SU-DHL-6 (cell line): Measurements from ENCODE around the gene LEKR1.

Experiments
- H2AFZ ChIP-seq: fragments of 200-600 bp; sonication (generic); 2 replicates; pipeline ENCODE4 v1.6.1; 2014; ENCODE audit warnings: low read depth, mild to moderate bottlenecking, moderate library complexity, mixed read lengths, antibody characterized with exemption, low read length; ENCODE audit not compliant: severe bottlenecking
- H3F3A ChIP-seq: fragments of 200-600 bp; shearing (Covaris generic); 2 replicates; pipeline ENCODE4 v1.6.0; 2016; ENCODE audit warnings: antibody characterized with exemption, mild to moderate bottlenecking; ENCODE audit not compliant: insufficient read depth
- H3K27ac ChIP-seq: fragments of 200-600 bp; sonication (generic); 2 replicates; pipeline ENCODE4 v1.5.1; 2016; ENCODE audit warnings: low read depth, mild to moderate bottlenecking, low read length, moderate library complexity, mixed read lengths
- H3K27me3 ChIP-seq: fragments of 200-600 bp; sonication (generic), shearing (Covaris generic); 2 replicates; pipeline ENCODE4 v1.6.0; 2014; ENCODE audit warnings: mild to moderate bottlenecking, low read length
- H3K36me3 ChIP-seq: fragments of 200-600 bp; sonication (generic); 2 replicates; pipeline ENCODE4 v1.6.1; 2014; ENCODE audit warnings: mild to moderate bottlenecking, low read length, mixed read lengths
- H3K4me2 ChIP-seq: fragments of 300-600, 200-600 bp; shearing (Covaris generic), sonication (generic); 2 replicates; pipeline ENCODE4 v1.6.0; 2014; ENCODE audit warnings: low read length, low read depth, mild to moderate bottlenecking; ENCODE audit not compliant: poor library complexity, severe bottlenecking
- H3K4me3 ChIP-seq: fragments of 200-600 bp; sonication (generic); 2 replicates; pipeline ENCODE4 v1.5.1; 2014; ENCODE audit warnings: antibody characterized with exemption, low read length, mild to moderate bottlenecking, mixed read lengths; ENCODE audit not compliant: insufficient read depth, poor library complexity, severe bottlenecking
- H3K79me2 ChIP-seq: fragments of 200-600 bp; sonication (generic); 2 replicates; pipeline ENCODE4 v1.6.1; 2014; ENCODE audit warnings: mild to moderate bottlenecking, low read length, moderate library complexity; ENCODE audit not compliant: insufficient read depth
- H3K9ac ChIP-seq: fragments of 200-600 bp; sonication (generic); 2 replicates; pipeline ENCODE4 v1.7.0; 2014; ENCODE audit warnings: mild to moderate bottlenecking, low read length
- H3K9me2 ChIP-seq: fragments of 200-600 bp; sonication (generic); replicated peaks from 2 replicates; pipeline ENCODE4 v1.6.1; 2014; ENCODE audit warnings: low read length; ENCODE audit not compliant: insufficient read depth
- H3K9me3 ChIP-seq: fragments of 200-600 bp; sonication (generic); 2 replicates; pipeline ENCODE4 v1.6.1; 2014; ENCODE audit warnings: low read length, mixed read lengths; ENCODE audit not compliant: insufficient read depth
- H4K20me1 ChIP-seq: fragments of 200-600 bp; sonication (generic); 2 replicates; pipeline ENCODE4 v1.6.1; 2014; ENCODE audit warnings: low read depth, mild to moderate bottlenecking, antibody characterized with exemption, low read length, moderate library complexity, mixed read lengths
- CTCF ChIP-seq: fragments of 200-600 bp; sonication (generic); IDR thresholded peaks from one replicate; pipeline ENCODE4 v1.5.1; 2017; ENCODE audit warnings: antibody characterized with exemption, mild to moderate bottlenecking, low read length, moderate library complexity; ENCODE audit not compliant: insufficient read depth, poor library complexity, severe bottlenecking
- EZH2phosphoT487 ChIP-seq: fragments of 200-600 bp; sonication (generic), shearing (Covaris generic); conservative IDR thresholded peaks from 2 replicates; pipeline ENCODE4 v1.6.1; 2018; ENCODE audit warnings: mild to moderate bottlenecking, antibody characterized with exemption, low read length, moderate library complexity, mixed read lengths

The LEKR1 gene

GRCh38 chr3:157074981-157075380 lies 248.8 kb downstream of the LEKR1 start:
- H4K20me1 ChIP-seq = no peaks in the 10 kb centered on the region
- no peak overlapping the region for H3K27ac ChIP-seq
- no peak overlapping the region for H3K4me2 ChIP-seq
- no peaks in the 10 kb centered on the region for H3K36me3 ChIP-seq
- H3K4me3 ChIP-seq = no peak overlapping the region
- no peaks in the 10 kb centered on the region for H3K79me2 ChIP-seq
- TF ChIP-seq EZH2phosphoT487 (no peak), CTCF (no peak)
- no peak overlapping the region for H2AFZ ChIP-seq
- no peaks in the 10 kb centered on the region for H3F3A ChIP-seq
- H3K9ac ChIP-seq = no peak overlapping the region
- H3K27me3 ChIP-seq = no peaks in the 10 kb centered on the region
- H3K9me2 ChIP-seq = no peaks in the 10 kb centered on the region
- H3K9me3 ChIP-seq = no peaks in the 10 kb centered on the region

- no peaks in the 10 kb centered on the region for H3K9me3 ChIP-seq
- no peaks in the 10 kb centered on the region for H3K79me2 ChIP-seq
- 0 out of 2 replicates have a peak, but pooled peaks cover 3% of the 10 kb centered on the region for H3F3A ChIP-seq
- TF ChIP-seq CTCF = no peak
- no peaks in the 10 kb centered on the region for H3K9me2 ChIP-seq
- H3K27ac ChIP-seq = no peak overlapping the region
- H3K9ac ChIP-seq = no peak overlapping the region
- H3K4me2 ChIP-seq = no peak overlapping the region
- H2AFZ ChIP-seq = no peak overlapping the region
- no peaks in the 10 kb centered on the region for H3K27me3 ChIP-seq
- no peaks in the 10 kb centered on the region for H4K20me1 ChIP-seq
- H3K36me3 ChIP-seq = no peaks in the 10 kb centered on the region
- no peak overlapping the region for H3K4me3 ChIP-seq
Observed at GRCh38 chr3:157075693-157076420, 249.7 kb downstream of the LEKR1 start.

- Histone ChIP-seq H2AFZ (no peak overlapping the region), H3K79me2 (no peaks in the 10 kb centered on the region), H3K9me2 (no peaks in the 10 kb centered on the region), H3K9me3 (no peaks in the 10 kb centered on the region), H4K20me1 (no peaks in the 10 kb centered on the region), H3K4me2 (no peak overlapping the region), H3K27me3 (no peaks in the 10 kb centered on the region), H3K36me3 (no peaks in the 10 kb centered on the region), H3K4me3 (no peak overlapping the region), H3K9ac (no peak overlapping the region), H3K27ac (no peak overlapping the region), H3F3A (0 out of 2 replicates have a peak, but pooled peaks cover 3% of the 10 kb centered on the region)
- no peak for TF ChIP-seq CTCF
- TF ChIP-seq EZH2phosphoT487 = no peak
Observed at GRCh38 chr3:157077565-157077991, 251.4 kb downstream of the LEKR1 start.
